Measurements from ENCODE around the gene CCIN. TPM values are rescaled to one million over a fixed set of nuclear protein-coding genes. Genes with fewer than 3 reads are reported as not detected.

Gene CCIN
- total and polyA plus RNA-seq, 2 of the 4 experiments (the other 2 are of a cell fraction), result 0.80 to 1.1 TPM

DNA sequence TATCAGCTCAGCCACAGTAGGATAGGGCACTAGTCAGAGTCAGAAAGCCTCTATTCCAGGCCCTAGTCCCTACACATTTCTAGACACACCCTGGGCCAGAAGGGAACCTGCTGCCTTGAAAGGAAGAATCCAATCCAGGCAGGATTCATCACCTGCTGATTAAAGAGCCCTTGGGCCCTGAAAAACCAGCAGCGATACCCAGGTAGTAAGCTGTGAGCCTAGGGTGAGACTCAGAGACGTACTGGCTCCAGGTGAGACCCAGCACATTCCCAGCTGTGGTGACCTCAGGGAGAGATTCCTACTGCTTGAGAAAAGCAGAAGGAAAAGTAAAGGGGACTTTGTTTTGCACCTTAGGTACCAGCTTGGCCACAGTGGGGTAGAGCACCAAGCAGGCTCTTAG is 4.7 kb downstream of the CCIN start:
- Histone ChIP-seq H3K9me1 (ENCODE audit: insufficient read depth, low read length) (no peaks in the 10 kb centered on the region), H3K9me3 (ENCODE audit: control insufficient read depth, insufficient read depth, low read length) (no peaks in the 10 kb centered on the region), H3K4me2 (ENCODE audit: low read depth, low read length) (no peak overlapping the region), H3K27me3 (ENCODE audit: control insufficient read depth, insufficient read depth, low read length) (no peaks in the 10 kb centered on the region; the same call in 1 of the 2 replicates), H3K36me3 (ENCODE audit: control insufficient read depth, insufficient read depth, low read length) (no peaks in the 10 kb centered on the region), H2AFZ (replicated peaks; ENCODE audit: low read length, poor library complexity) (no peak overlapping the region), H3K27ac (ENCODE audit: insufficient read depth, low read length) (no peak overlapping the region), H4K8ac (ENCODE audit: low read depth in 2 of 2, low read length in 2 of 2) (no peak overlapping the region), H4K5ac (ENCODE audit: low read depth, low read length) (no peak overlapping the region), H3K79me1 (ENCODE audit: low read depth in 1 of 2, low read length in 2 of 2) (no peaks in the 10 kb centered on the region), H4K91ac (ENCODE audit: insufficient read depth, low read depth, low read length) (no peak overlapping the region), H3K4me3 (ENCODE audit: insufficient read depth, low read depth, low read length) (no peak overlapping the region), H3K14ac (replicated peaks; ENCODE audit: low read depth, low read length) (no peak overlapping the region), H3K9ac (ENCODE audit: low read depth, low read length) (no peak overlapping the region), H2BK120ac (ENCODE audit: low read depth, low read length) (no peak overlapping the region), H3K4me1 (ENCODE audit: control insufficient read depth, insufficient read depth, low read length) (peaks cover 2% of the 10 kb centered on the region; the same call in 1 of the 2 replicates), H3K56ac (ENCODE audit: extremely low read depth, insufficient read depth, low read length) (no peak overlapping the region), H2BK20ac (ENCODE audit: low read depth, low read length) (no peak overlapping the region), H2AK9ac (replicated peaks; ENCODE audit: low read depth, low read length, poor library complexity) (no peak overlapping the region), H3K4ac (ENCODE audit: low read depth, low read length) (no peak overlapping the region), H4K20me1 (ENCODE audit: insufficient read depth, low read length) (no peaks in the 10 kb centered on the region), H2BK5ac (ENCODE audit: low read depth, low read length, poor library complexity, severe bottlenecking) (no peak overlapping the region), H3K23ac (ENCODE audit: low read depth, low read length) (no peak overlapping the region), H3K18ac (ENCODE audit: low read depth, low read length) (no peak overlapping the region), H2AK5ac (ENCODE audit: low read depth, low read length) (no peak overlapping the region), H2BK15ac (ENCODE audit: low read depth, low read length) (no peak overlapping the region)
- dilution Hi-C loops (cut with HindIII; ENCODE audit: low sequenced_read_pairs, unreplicated experiment), result no loop called here
- in situ Hi-C loops (cut with MboI; ENCODE audit: low sequenced_read_pairs), result loop anchor here (10.0 kb wide), 1 partner anchor 209 kb away; no protein-coding TSS in a partner anchor
- no CpG with 5 or more reads among the region's 2 CpGs for WGBS, 2 experiments (ENCODE audit: extremely low coverage in 2 of 2, insufficient read length in 1 of 2)
- intact Hi-C loops (cut with micrococcal nuclease), result no loop called here
- ChIA-PET POLR2A (ENCODE audit: unreplicated experiment) (no interaction called here), CTCF (no interaction called here)
- DNase-seq, result no peak
- TF ChIP-seq RAD21 (IDR thresholded peaks at IDR 0.05; ENCODE audit: low read length) (no peak), SMC3 (IDR thresholded peaks at IDR 0.05; ENCODE audit: low read depth, low read length) (no peak), CHD1 (IDR thresholded peaks at IDR 0.05; ENCODE audit: low read depth, low read length) (no peak), MAFK (IDR thresholded peaks at IDR 0.05; ENCODE audit: low read depth, low read length) (no peak), CEBPB (IDR thresholded peaks at IDR 0.05; ENCODE audit: low read depth, low read length) (no peak), POLR2A (IDR thresholded peaks at IDR 0.05; ENCODE audit: low read depth, low read length) (no peak), NFE2L2 (IDR thresholded peaks at IDR 0.05; ENCODE audit: low read depth, low read length) (no peak), FOS (IDR thresholded peaks at IDR 0.05; ENCODE audit: low read depth, low read length) (no peak), MXI1 (IDR thresholded peaks at IDR 0.05; ENCODE audit: borderline replicate concordance, low read depth, low read length) (no peak), RCOR1 (IDR thresholded peaks at IDR 0.05; ENCODE audit: insufficient replicate concordance, low read length) (no peak), RFX5 (IDR thresholded peaks at IDR 0.05; ENCODE audit: low read depth, low read length) (no peak), MAZ (IDR thresholded peaks at IDR 0.05; ENCODE audit: borderline replicate concordance, low read depth, low read length) (no peak), BHLHE40 (IDR thresholded peaks at IDR 0.05; ENCODE audit: low read depth, low read length) (no peak)
- TF ChIP-seq, protein P1, sequence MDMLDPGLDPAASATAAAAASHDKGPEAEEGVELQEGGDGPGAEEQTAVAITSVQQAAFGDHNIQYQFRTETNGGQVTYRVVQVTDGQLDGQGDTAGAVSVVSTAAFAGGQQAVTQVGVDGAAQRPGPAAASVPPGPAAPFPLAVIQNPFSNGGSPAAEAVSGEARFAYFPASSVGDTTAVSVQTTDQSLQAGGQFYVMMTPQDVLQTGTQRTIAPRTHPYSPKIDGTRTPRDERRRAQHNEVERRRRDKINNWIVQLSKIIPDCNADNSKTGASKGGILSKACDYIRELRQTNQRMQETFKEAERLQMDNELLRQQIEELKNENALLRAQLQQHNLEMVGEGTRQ (IDR thresholded peaks at IDR 0.05; ENCODE audit: low read depth, low read length), result no peak
- TF ChIP-seq, protein P2, sequence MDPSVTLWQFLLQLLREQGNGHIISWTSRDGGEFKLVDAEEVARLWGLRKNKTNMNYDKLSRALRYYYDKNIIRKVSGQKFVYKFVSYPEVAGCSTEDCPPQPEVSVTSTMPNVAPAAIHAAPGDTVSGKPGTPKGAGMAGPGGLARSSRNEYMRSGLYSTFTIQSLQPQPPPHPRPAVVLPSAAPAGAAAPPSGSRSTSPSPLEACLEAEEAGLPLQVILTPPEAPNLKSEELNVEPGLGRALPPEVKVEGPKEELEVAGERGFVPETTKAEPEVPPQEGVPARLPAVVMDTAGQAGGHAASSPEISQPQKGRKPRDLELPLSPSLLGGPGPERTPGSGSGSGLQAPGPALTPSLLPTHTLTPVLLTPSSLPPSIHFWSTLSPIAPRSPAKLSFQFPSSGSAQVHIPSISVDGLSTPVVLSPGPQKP (IDR thresholded peaks at IDR 0.05; ENCODE audit: borderline replicate concordance, low read depth, low read length), result no peak
- TF ChIP-seq, protein P3, sequence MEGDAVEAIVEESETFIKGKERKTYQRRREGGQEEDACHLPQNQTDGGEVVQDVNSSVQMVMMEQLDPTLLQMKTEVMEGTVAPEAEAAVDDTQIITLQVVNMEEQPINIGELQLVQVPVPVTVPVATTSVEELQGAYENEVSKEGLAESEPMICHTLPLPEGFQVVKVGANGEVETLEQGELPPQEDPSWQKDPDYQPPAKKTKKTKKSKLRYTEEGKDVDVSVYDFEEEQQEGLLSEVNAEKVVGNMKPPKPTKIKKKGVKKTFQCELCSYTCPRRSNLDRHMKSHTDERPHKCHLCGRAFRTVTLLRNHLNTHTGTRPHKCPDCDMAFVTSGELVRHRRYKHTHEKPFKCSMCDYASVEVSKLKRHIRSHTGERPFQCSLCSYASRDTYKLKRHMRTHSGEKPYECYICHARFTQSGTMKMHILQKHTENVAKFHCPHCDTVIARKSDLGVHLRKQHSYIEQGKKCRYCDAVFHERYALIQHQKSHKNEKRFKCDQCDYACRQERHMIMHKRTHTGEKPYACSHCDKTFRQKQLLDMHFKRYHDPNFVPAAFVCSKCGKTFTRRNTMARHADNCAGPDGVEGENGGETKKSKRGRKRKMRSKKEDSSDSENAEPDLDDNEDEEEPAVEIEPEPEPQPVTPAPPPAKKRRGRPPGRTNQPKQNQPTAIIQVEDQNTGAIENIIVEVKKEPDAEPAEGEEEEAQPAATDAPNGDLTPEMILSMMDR (conservative IDR thresholded peaks at IDR 0.05; ENCODE audit: low read depth, low read length), result no peak
- ATAC-seq (ENCODE audit: low read depth), result no peak
- no TSS peak for BruUV-seq (replicated peaks)
